Measurements from ENCODE around the gene TYW1. TPM values are rescaled to one million over a fixed set of nuclear protein-coding genes. Genes with fewer than 3 reads are reported as not detected.
"Not testable (repeated sequence)": the region's sequence is repeated elsewhere in the genome, so short reads cannot be mapped to it uniquely, and the experiment has no call there.

The TYW1 gene
- total RNA-seq (ENCODE audit: low replicate concordance), result 14.3 and 17.7 TPM in 2 replicates
- long read RNA-seq, transcript TYW1-201 (16 exons, 3,348 nt), result major isoform, 19 of 55 reads
- long read RNA-seq, partial matches to known transcripts, result 28 of 55 reads
- long read RNA-seq, other reads (novel, unspliced or antisense), result 8 of 55 reads

DNA sequence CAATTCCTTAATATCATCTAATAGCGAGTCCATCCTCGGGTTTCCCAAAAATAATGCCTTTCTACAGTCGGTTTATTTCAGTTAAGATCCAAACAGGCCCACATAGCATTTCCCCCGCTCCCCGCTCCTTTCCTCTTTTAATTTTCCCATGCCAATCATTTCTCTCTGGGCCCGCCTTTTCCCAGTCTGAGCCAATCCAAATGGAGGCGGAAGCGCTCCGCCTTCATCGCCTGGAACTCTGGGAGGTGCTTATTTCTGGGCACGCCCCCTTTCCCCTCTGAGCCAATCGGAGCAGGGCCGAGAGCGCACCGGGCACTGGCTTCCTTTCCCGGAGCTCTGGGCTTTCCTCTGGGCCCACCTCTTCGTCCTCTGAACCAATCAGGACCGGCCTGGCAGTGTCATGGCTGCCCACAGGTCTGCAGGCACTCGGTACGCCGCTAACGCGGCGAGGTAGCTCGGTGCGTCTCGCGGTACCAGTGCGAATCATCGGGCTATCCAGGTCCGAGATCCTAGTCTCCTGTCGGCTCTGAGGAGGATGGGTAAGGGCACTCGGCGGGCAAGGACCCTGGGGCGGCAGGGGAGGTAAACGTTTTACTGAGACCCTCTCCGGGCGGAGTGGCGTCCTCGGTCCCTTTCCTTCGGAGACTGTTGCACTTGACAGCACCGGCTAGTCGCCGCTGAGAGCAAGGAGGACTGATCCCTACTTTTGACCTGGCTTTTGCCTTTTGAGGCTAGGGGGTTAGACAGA is at the start of gene TYW1:
TYW1 (plus strand) TSS at position 390 of the 748 bp plus-strand sequence; CDS start at position 536, 146 bp downstream.
- peaks cover 13% of the 10 kb centered on the region for H3K36me3 Mint-ChIP-seq
- peak within 1 kb of the TSS; percentile 99 for H3K4me3 Mint-ChIP-seq
- not testable (repeated sequence) for H3K27me3 Mint-ChIP-seq; H3K9me3 Mint-ChIP-seq; H3K4me1 Mint-ChIP-seq (ENCODE audit: unreplicated experiment)
- peak; percentile 96 for DNase-seq (ENCODE audit: extremely low spot score, unreplicated experiment)
- H3K27ac Mint-ChIP-seq, result peak within 1 kb of the TSS; percentile 100

- no peak overlapping the region for H3K4me3 Mint-ChIP-seq
- peaks cover 30% of the 10 kb centered on the region for H3K36me3 Mint-ChIP-seq
- peaks cover 5% of the 10 kb centered on the region for H3K4me1 Mint-ChIP-seq (ENCODE audit: unreplicated experiment)
- TF ChIP-seq CTCF (conservative IDR thresholded peaks at IDR 0.05), result no peak
- H3K27ac Mint-ChIP-seq, result no peak overlapping the region
- no peaks in the 10 kb centered on the region for H3K9me3 Mint-ChIP-seq
- no peak for DNase-seq (ENCODE audit: extremely low spot score, unreplicated experiment)
- no peaks in the 10 kb centered on the region for H3K27me3 Mint-ChIP-seq
Observed at GRCh38 chr7:66948480-66949109, 48.0 kb upstream of the TYW1 start.

DNA sequence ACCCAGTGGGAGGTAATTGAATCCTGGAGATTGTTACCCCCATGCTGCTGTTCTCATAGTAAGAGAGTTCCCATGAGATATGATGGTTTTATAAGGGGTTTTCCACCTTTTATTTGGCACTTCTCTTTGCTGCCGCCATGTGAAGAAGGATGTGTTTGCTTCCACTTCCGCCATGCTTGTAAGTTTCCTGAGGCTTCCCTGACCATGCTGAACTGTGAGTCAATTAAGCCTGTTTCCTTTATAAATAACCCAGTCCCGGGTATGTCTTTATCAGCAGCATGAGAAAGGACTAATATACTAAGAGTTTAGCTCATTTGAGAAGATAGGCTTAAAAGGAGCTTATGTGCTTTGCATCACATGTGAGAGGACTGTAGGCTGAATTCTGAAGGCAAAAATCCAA is 46.3 kb upstream of the TYW1 start:
- peaks cover 5% of the 10 kb centered on the region for H3K4me1 Mint-ChIP-seq (ENCODE audit: unreplicated experiment)

DNA sequence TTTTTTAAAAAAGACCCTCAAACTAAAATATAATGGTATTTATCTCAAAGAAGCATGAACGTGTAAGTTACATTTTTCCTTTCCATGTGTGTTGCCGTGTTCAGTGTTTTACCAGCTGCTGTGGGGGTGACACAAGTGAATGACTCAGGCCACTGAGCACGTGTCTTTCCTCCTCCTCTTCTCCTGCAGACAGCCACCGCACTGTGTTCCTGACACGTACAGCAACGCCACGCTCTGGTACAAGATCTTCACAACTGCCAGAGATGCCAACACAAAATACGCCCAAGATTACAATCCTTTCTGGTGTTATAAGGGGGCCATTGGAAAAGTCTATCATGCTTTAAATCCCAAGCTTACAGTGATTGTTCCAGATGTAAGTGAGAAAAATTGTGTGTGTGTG is 45.9 kb upstream of the TYW1 start:
- no peak for DNase-seq (ENCODE audit: extremely low spot score, unreplicated experiment)
- Mint-ChIP-seq H3K4me1 (ENCODE audit: unreplicated experiment) (peaks cover 5% of the 10 kb centered on the region), H3K27ac (no peak overlapping the region), H3K4me3 (no peak overlapping the region), H3K9me3 (no peaks in the 10 kb centered on the region), H3K27me3 (no peaks in the 10 kb centered on the region), H3K36me3 (peaks cover 21% of the 10 kb centered on the region)
- no peak for TF ChIP-seq CTCF (conservative IDR thresholded peaks at IDR 0.05)

More for the DNA sequence above, 46.3 kb upstream of the TYW1 start:
- Mint-ChIP-seq H3K27ac (no peak overlapping the region), H3K4me3 (no peak overlapping the region), H3K27me3 (no peaks in the 10 kb centered on the region), H3K9me3 (no peaks in the 10 kb centered on the region), H3K36me3 (peaks cover 21% of the 10 kb centered on the region)
- no peak for TF ChIP-seq CTCF (conservative IDR thresholded peaks at IDR 0.05)
- DNase-seq (ENCODE audit: extremely low spot score, unreplicated experiment), result no peak

- Mint-ChIP-seq H3K4me3 (no peak overlapping the region), H3K9me3 (no peaks in the 10 kb centered on the region), H3K27ac (peak overlapping the region; percentile 75), H3K4me1 (ENCODE audit: unreplicated experiment) (peaks cover 5% of the 10 kb centered on the region), H3K36me3 (peaks cover 29% of the 10 kb centered on the region), H3K27me3 (no peaks in the 10 kb centered on the region)
- TF ChIP-seq CTCF (conservative IDR thresholded peaks at IDR 0.05), result no peak
- no peak for DNase-seq (ENCODE audit: extremely low spot score, unreplicated experiment)
Observed at GRCh38 chr7:66952343-66953043, 44.1 kb upstream of the TYW1 start.
